GM19099 (cell line): ENCODE measurements around the gene LRRN4.

ENCODE experiments used
- POLR2A ChIP-seq: IDR thresholded peaks from 3 replicates; pipeline ENCODE4 v1.6.1; 2011; ENCODE audit warnings: low read depth; ENCODE audit not compliant: insufficient read length; ENCODE audit errors: extremely low read depth

LRRN4 gene

GRCh38 chr20:6017880-6018279, 36.0 kb downstream of the LRRN4 start:
- no peak for TF ChIP-seq POLR2A

GRCh38 chr20:6017467-6017866, 36.4 kb downstream of the LRRN4 start:
- TF ChIP-seq POLR2A: no peak

GRCh38 chr20:6014957-6015356, 38.9 kb downstream of the LRRN4 start:
- TF ChIP-seq POLR2A: no peak

- no peak for TF ChIP-seq POLR2A
These were observed 39.8 kb downstream of the LRRN4 start for GRCh38 chr20:6014017-6014416.

- no peak for TF ChIP-seq POLR2A
These were observed 41.7 kb downstream of the LRRN4 start for GRCh38 chr20:6012179-6012578.

GRCh38 chr20:6008254-6008653, 45.6 kb downstream of the LRRN4 start:
- TF ChIP-seq POLR2A: no peak

GRCh38 chr20:6007529-6008103, 46.2 kb downstream of the LRRN4 start:
- TF ChIP-seq POLR2A: no peak

GRCh38 chr20:6007094-6007528, 46.7 kb downstream of the LRRN4 start:
- TF ChIP-seq POLR2A: no peak

GRCh38 chr20:6006603-6006949, 47.3 kb downstream of the LRRN4 start:
- no peak for TF ChIP-seq POLR2A

GRCh38 chr20:6000871-6001270, 53.0 kb downstream of the LRRN4 start:
- TF ChIP-seq POLR2A: no peak

- no peak for TF ChIP-seq POLR2A
These were observed 54.1 kb downstream of the LRRN4 start for GRCh38 chr20:5999783-6000182.

- TF ChIP-seq POLR2A: no peak
These were observed 57.1 kb downstream of the LRRN4 start for GRCh38 chr20:5996765-5997164.

GRCh38 chr20:5991623-5992441, 62.0 kb downstream of the LRRN4 start:
- TF ChIP-seq POLR2A: no peak

GRCh38 chr20:5990946-5991345, 62.9 kb downstream of the LRRN4 start:
- no peak for TF ChIP-seq POLR2A
